Raji (cell line): ENCODE data around the gene NTNG2.

ENCODE experiments used
- POLR2A ChIP-seq: IDR thresholded peaks from 2 replicates; pipeline ENCODE4 v1.6.1; 2011; ENCODE audit warnings: low read depth, low read length, control low read depth; ENCODE audit not compliant: insufficient read depth

NTNG2 gene

GRCh38 chr9:132141948-132142594, 19.8 kb upstream of the NTNG2 start:
- no peak for TF ChIP-seq POLR2A

GRCh38 chr9:132142924-132143323, 18.9 kb upstream of the NTNG2 start:
- TF ChIP-seq POLR2A, result no peak

GRCh38 chr9:132143359-132143758, 18.5 kb upstream of the NTNG2 start:
- no peak for TF ChIP-seq POLR2A

GRCh38 chr9:132144708-132145365, 17.0 kb upstream of the NTNG2 start:
- TF ChIP-seq POLR2A, result no peak

- TF ChIP-seq POLR2A, result no peak
Observed at GRCh38 chr9:132146039-132146438, 15.8 kb upstream of the NTNG2 start.

- TF ChIP-seq POLR2A, result no peak
Observed at GRCh38 chr9:132146575-132146974, 15.3 kb upstream of the NTNG2 start.

GRCh38 chr9:132147331-132147730, 14.5 kb upstream of the NTNG2 start:
- TF ChIP-seq POLR2A, result no peak

- TF ChIP-seq POLR2A, result no peak
Observed at GRCh38 chr9:132147839-132148238, 14.0 kb upstream of the NTNG2 start.

- TF ChIP-seq POLR2A, result no peak
Observed at GRCh38 chr9:132150256-132150655, 11.6 kb upstream of the NTNG2 start.

- no peak for TF ChIP-seq POLR2A
Observed at GRCh38 chr9:132151118-132151517, 10.7 kb upstream of the NTNG2 start.

- TF ChIP-seq POLR2A, result no peak
Observed at GRCh38 chr9:132152231-132152630, 9.6 kb upstream of the NTNG2 start.

- no peak for TF ChIP-seq POLR2A
Observed at GRCh38 chr9:132154863-132155567, 6.8 kb upstream of the NTNG2 start.

- TF ChIP-seq POLR2A, result no peak
Observed at GRCh38 chr9:132155568-132155895, 6.3 kb upstream of the NTNG2 start.

GRCh38 chr9:132156262-132156661, 5.6 kb upstream of the NTNG2 start:
- no peak for TF ChIP-seq POLR2A

GRCh38 chr9:132157347-132158116, 4.3 kb upstream of the NTNG2 start:
- no peak for TF ChIP-seq POLR2A

GRCh38 chr9:132160802-132161742, 786 bp upstream of the NTNG2 start:
- no peak for TF ChIP-seq POLR2A
